GM08714 (cell line): ENCODE data around the gene MXD3.

Experiments
- H3K4me3 ChIP-seq: fragments of 200-500 bp; sonication (Bioruptor generic); 2 replicates; pipeline ENCODE4 v1.5.1; 2014; ENCODE audit warnings: mild to moderate bottlenecking, low read length, inconsistent platforms
- ZNF274 ChIP-seq: IDR thresholded peaks from 2 replicates; pipeline ENCODE4 v1.6.1; 2012; ENCODE audit warnings: mild to moderate bottlenecking, low read depth, low read length

MXD3 gene

DNA sequence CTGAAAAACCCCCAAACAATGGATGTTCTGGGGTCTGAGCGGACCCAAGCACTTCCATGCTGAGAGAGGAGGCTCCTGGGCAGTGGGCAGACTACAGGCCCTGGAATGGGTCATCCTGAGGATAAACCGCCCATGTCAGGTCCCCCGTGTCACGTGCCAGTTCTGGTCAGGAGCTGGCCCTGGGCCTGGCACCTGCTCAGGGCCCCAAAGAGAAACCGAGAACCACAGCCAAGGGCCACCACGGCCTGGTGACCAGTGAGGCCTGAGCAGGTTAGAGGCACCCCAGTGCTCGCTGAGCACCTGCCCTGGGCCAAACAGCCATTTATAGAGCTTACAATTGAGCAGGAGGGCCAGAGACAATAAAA is 24.0 kb upstream of the MXD3 start:
- no peak for TF ChIP-seq ZNF274

DNA sequence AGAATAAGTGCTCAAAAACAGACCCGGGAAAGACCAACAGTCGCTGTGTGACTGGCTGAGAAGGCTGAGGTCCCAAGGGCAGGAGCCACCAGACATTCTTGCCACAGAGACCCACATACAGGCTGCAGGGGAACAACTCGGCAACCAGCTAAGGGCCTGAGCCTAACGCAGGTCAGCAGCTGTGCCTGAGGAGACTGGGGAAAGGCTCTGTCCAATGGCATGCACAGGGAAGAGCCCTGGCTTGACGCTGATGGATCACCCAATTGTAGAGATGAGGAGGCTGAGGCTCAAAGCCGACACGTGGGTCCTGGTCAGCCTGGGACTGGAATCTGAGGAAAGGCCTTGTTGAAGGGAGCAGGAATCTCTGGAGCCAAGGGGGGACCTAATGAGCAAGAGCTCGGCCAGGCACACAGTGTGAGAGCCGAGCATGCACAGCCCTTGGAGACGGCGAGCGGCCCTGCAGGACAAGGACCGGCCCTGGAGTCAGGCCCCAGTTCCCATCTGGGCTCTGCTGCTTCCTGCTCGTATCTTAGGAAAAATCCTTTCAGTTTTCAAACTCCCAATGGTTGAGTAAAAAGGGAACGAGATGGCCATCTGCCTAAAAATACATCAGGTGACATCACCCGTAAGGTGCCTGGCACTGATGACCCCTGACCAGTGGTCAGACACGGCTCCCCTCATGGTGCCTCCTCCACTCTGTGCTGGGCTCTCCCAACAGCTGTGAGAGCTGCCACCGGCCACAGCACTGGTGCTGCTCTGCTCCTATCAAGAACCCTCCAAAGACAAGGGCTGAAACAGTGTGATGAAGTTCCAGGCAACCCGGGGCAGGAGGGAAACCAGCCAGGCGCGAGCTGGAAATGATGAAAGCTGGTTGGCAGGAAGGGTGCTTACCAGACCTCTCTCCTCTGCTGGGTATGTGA is 23.3 kb upstream of the MXD3 start:
- TF ChIP-seq ZNF274: no peak

More for the DNA sequence above, 24.0 kb upstream of the MXD3 start:
- no peak overlapping the region for H3K4me3 ChIP-seq

DNA sequence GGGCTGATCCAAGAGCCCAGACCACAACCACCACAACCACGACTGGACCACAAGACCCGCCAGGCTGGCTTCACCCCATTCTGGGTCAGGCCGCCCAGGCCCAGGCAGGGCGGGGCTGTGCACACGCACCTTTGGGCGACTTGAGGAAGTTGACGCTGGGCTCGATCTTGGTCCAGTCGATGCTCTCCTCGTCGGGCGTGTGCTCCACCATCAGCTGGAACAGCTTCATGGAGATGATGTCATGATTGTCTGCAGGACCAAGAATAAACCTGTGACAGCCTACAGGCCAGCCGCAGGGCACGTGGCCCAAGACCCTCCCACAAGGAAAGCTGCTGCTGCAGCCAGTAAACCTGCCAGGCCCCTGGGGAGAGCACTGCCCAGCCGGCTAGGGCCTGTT is 22.5 kb upstream of the MXD3 start:
- no peak for TF ChIP-seq ZNF274
- H3K4me3 ChIP-seq: no peak overlapping the region

More for the DNA sequence above, 23.3 kb upstream of the MXD3 start:
- no peak overlapping the region for H3K4me3 ChIP-seq

GRCh38 chr5:177333420-177334154 is 21.9 kb upstream of the MXD3 start:
- no peak for TF ChIP-seq ZNF274
- H3K4me3 ChIP-seq: no peak overlapping the region

DNA sequence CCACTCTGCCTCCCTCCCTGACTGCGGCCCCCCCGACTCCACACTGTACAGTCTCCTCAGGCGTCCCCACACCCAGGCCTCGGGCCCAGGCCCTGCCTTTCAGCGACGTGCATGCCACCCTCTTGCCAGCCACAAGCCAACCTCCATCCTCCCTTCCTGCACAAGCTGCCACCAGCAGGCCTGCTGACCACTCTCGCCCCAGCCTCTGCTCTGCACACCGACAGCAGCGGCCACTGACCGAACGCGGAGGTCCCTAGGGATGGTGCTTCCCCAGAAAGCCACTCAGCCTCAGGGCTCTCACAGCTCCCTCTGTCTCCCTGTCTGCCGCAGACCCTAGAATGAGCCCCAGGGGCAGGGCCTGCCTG is 21.2 kb upstream of the MXD3 start:
- H3K4me3 ChIP-seq: no peak overlapping the region
- TF ChIP-seq ZNF274: no peak

- no peak for TF ChIP-seq ZNF274
These were observed 20.6 kb upstream of the MXD3 start for GRCh38 chr5:177332031-177332895.

DNA sequence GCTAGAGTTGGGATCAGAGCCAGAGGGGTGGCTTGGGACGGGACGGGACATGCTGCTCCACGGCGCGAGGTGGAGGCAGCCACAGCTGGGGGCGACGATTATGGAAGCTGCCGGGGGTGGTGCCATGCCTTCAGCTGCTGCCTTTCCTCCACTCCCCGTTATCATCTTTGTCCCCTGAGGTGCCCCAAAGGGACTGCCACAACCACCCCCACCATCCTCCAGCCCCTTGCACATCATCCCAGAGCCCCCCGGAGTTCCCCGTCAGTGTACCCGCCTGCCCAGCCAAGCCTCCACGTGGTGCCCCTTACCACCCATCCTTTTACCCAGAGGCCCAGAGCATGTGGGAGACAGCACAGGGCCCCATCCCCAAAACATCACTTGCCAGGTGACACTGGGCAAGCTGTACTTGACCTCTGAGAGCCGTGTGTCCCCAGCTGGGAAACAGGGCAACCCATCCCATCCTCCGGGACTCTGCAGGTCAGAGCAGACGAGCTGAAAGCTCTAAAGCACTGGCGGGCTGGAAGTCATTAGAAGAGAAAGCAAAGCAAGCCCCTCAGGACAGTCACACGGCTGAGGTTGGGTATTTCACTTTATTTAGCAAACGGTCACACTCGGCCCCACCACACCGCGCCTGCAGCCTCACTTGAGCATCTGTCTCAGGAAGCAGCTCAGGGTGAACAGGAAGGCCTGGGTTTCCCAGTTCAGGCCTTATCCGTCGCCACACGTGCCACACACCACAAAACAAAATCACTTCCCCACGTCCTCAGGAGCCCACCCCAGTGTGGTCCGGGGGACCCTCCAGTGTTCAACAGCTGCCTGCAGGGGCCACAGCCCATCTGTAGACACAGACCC is 19.5 kb upstream of the MXD3 start:
- no peak overlapping the region; the same call in 1 of the 2 replicates for H3K4me3 ChIP-seq
- no peak for TF ChIP-seq ZNF274

More at GRCh38 chr5:177332031-177332895, 20.6 kb upstream of the MXD3 start:
- H3K4me3 ChIP-seq: no peak overlapping the region

DNA sequence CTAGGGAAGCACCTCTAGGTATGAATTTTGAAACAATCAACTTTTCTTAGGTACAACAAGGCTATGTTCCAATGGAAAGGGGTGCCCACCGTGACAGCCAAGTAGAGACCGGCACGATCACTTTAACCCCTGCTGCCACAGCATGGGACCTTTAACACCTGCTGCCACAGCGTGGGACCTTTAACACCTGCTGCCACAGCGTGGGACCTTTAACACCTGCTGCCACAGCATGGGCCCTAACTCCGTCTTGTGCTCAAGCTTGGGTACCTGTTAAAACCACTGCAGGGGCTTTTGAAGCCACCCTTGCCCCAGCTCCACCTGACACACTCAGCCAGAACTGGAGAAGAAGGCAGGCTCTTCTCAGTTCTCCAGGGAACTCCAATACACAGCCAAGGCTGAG is 18.2 kb upstream of the MXD3 start:
- H3K4me3 ChIP-seq: no peak overlapping the region
- TF ChIP-seq ZNF274: no peak

DNA sequence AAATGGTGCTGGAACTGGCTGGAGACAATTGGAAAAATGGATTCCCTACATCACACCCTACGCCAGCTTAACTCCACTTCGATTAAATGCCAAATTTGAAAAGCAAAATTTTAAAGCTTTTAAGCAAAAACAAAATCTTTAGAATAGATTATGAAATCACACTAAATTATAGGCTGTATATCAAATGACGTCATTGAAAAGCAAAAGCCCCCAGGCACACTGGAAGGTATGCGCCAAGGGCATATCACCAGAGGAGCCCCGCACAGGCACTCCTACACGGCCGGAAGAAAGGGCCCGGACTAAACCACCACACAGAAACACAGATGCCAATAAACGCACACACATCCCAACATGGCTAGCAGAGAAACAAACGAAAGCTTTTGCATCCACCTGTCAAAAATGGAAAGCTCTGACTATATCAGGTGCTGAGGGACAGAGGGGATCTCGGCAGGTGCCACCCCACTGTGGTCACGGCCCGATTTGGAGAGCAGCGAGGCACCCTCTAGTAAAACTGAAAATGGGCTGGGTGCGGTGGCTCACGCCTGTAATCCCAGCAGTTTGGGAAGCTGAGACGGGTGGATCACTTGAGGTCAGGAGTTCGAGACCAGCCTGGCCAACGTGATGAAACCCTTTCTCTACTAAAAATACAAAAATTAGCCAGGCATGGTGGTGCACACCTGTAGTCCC is 17.0 kb upstream of the MXD3 start:
- TF ChIP-seq ZNF274: no peak
- no peak overlapping the region for H3K4me3 ChIP-seq

- no peak for TF ChIP-seq ZNF274
- H3K4me3 ChIP-seq: no peak overlapping the region
These were observed 16.1 kb upstream of the MXD3 start for GRCh38 chr5:177327539-177328522.

- no peak overlapping the region for H3K4me3 ChIP-seq
- TF ChIP-seq ZNF274: no peak
These were observed 14.2 kb upstream of the MXD3 start for GRCh38 chr5:177325868-177326381.
